ENCODE measurements around the gene GABRB3.

The GABRB3 gene

GRCh38 chr15:26648676-26649075, 124.2 kb downstream of the GABRB3 start:
- DNase-seq = no peak
- TF ChIP-seq GATA1 (IDR thresholded peaks at IDR 0.05; ENCODE audit: low read depth, low read length) (no peak), POLR2A (IDR thresholded peaks at IDR 0.05; ENCODE audit: low read length) (no peak)

GRCh38 chr15:26644948-26645347, 127.9 kb downstream of the GABRB3 start:
- TF ChIP-seq GATA1 (IDR thresholded peaks at IDR 0.05; ENCODE audit: low read depth, low read length) (no peak), POLR2A (IDR thresholded peaks at IDR 0.05; ENCODE audit: low read length) (no peak)
- no peak for DNase-seq

- TF ChIP-seq POLR2A (IDR thresholded peaks at IDR 0.05; ENCODE audit: low read length) = no peak
- TF ChIP-seq GATA1 (IDR thresholded peaks at IDR 0.05; ENCODE audit: low read depth, low read length) = no peak
- no peak for DNase-seq
These were observed 131.7 kb downstream of the GABRB3 start for GRCh38 chr15:26641144-26641543.

- TF ChIP-seq GATA1 (IDR thresholded peaks at IDR 0.05; ENCODE audit: low read depth, low read length) = no peak
- TF ChIP-seq POLR2A (IDR thresholded peaks at IDR 0.05; ENCODE audit: low read length) = no peak
- DNase-seq = no peak
These were observed 132.3 kb downstream of the GABRB3 start for GRCh38 chr15:26640601-26641000.

GRCh38 chr15:26639966-26640365, 132.9 kb downstream of the GABRB3 start:
- DNase-seq = no peak

GRCh38 chr15:26635614-26636013, 137.3 kb downstream of the GABRB3 start:
- TF ChIP-seq GATA1 (IDR thresholded peaks at IDR 0.05; ENCODE audit: low read depth, low read length) (no peak), POLR2A (IDR thresholded peaks at IDR 0.05; ENCODE audit: low read length) (no peak)
- DNase-seq = no peak

More at GRCh38 chr15:26639966-26640365, 132.9 kb downstream of the GABRB3 start:
- TF ChIP-seq GATA1 (IDR thresholded peaks at IDR 0.05; ENCODE audit: low read depth, low read length) = no peak
- TF ChIP-seq POLR2A (IDR thresholded peaks at IDR 0.05; ENCODE audit: low read length) = no peak

GRCh38 chr15:26635105-26635504, 137.8 kb downstream of the GABRB3 start:
- TF ChIP-seq POLR2A (IDR thresholded peaks at IDR 0.05; ENCODE audit: low read length) = no peak
- no peak for TF ChIP-seq GATA1 (IDR thresholded peaks at IDR 0.05; ENCODE audit: low read depth, low read length)
- no peak for DNase-seq

GRCh38 chr15:26634319-26634718, 138.5 kb downstream of the GABRB3 start:
- no peak for TF ChIP-seq POLR2A (IDR thresholded peaks at IDR 0.05; ENCODE audit: low read length)
- no peak for TF ChIP-seq GATA1 (IDR thresholded peaks at IDR 0.05; ENCODE audit: low read depth, low read length)

GRCh38 chr15:26632500-26632899, 140.4 kb downstream of the GABRB3 start:
- TF ChIP-seq GATA1 (IDR thresholded peaks at IDR 0.05; ENCODE audit: low read depth, low read length) (no peak), POLR2A (IDR thresholded peaks at IDR 0.05; ENCODE audit: low read length) (no peak)
- DNase-seq = no peak

More at GRCh38 chr15:26634319-26634718, 138.5 kb downstream of the GABRB3 start:
- no peak for DNase-seq

GRCh38 chr15:26631894-26632293, 141.0 kb downstream of the GABRB3 start:
- TF ChIP-seq POLR2A (IDR thresholded peaks at IDR 0.05; ENCODE audit: low read length) = no peak
- no peak for TF ChIP-seq GATA1 (IDR thresholded peaks at IDR 0.05; ENCODE audit: low read depth, low read length)
- DNase-seq = no peak

GRCh38 chr15:26630857-26631256, 142.0 kb downstream of the GABRB3 start:
- no peak for DNase-seq
- TF ChIP-seq POLR2A (IDR thresholded peaks at IDR 0.05; ENCODE audit: low read length) (no peak), GATA1 (IDR thresholded peaks at IDR 0.05; ENCODE audit: low read depth, low read length) (no peak)

- TF ChIP-seq GATA1 (IDR thresholded peaks at IDR 0.05; ENCODE audit: low read depth, low read length) (no peak), POLR2A (IDR thresholded peaks at IDR 0.05; ENCODE audit: low read length) (no peak)
- peak; percentile 14 to 15 for DNase-seq
These were observed 143.9 kb downstream of the GABRB3 start for GRCh38 chr15:26628879-26629529.

- TF ChIP-seq POLR2A (IDR thresholded peaks at IDR 0.05; ENCODE audit: low read length) = no peak
- TF ChIP-seq GATA1 (IDR thresholded peaks at IDR 0.05; ENCODE audit: low read depth, low read length) = no peak
These were observed 144.8 kb downstream of the GABRB3 start for GRCh38 chr15:26628071-26628470.

GRCh38 chr15:26624128-26624527, 148.7 kb downstream of the GABRB3 start:
- no peak for DNase-seq
- no peak for TF ChIP-seq GATA1 (IDR thresholded peaks at IDR 0.05; ENCODE audit: low read depth, low read length)
- TF ChIP-seq POLR2A (IDR thresholded peaks at IDR 0.05; ENCODE audit: low read length) = no peak

More at GRCh38 chr15:26628071-26628470, 144.8 kb downstream of the GABRB3 start:
- DNase-seq = no peak

GRCh38 chr15:26623071-26623470, 149.8 kb downstream of the GABRB3 start:
- TF ChIP-seq POLR2A (IDR thresholded peaks at IDR 0.05; ENCODE audit: low read length) (no peak), GATA1 (IDR thresholded peaks at IDR 0.05; ENCODE audit: low read depth, low read length) (no peak)
- no peak for DNase-seq
